ENCODE data around the gene C11orf52.

DNA sequence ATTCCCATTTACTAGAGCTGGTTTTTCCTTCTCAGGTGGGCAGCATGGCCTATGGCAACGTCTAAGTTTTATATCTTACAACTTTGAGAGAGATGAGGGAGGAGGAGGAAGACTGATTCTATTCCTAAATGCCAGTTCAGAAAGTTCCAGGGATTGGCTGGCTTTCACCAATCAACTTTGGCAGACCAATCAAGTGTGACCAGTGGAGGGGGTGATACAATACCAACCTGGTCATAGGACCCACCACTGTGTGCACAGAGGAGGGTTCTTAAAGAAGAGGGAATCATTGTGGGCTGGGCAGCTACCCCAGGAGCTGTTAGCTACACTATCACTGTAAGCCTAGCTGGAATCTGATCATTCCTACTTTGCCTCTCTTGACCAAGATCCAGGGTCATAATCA lies 26.5 kb downstream of the C11orf52 start:
- TF ChIP-seq NR2F6 (IDR thresholded peaks at IDR 0.05): no peak
- no peak for TF ChIP-seq NR2F6 (CRISPR knock-in tag; IDR thresholded peaks at IDR 0.05)
- TF ChIP-seq FOXK2 (IDR thresholded peaks at IDR 0.05): no peak
- no peak for TF ChIP-seq FOSL1 (CRISPR knock-in tag; IDR thresholded peaks at IDR 0.05; ENCODE audit: borderline replicate concordance)
- no peak for TF ChIP-seq POLR2G (IDR thresholded peaks at IDR 0.05; ENCODE audit: low read depth, low read length)
- TF ChIP-seq, protein P1, sequence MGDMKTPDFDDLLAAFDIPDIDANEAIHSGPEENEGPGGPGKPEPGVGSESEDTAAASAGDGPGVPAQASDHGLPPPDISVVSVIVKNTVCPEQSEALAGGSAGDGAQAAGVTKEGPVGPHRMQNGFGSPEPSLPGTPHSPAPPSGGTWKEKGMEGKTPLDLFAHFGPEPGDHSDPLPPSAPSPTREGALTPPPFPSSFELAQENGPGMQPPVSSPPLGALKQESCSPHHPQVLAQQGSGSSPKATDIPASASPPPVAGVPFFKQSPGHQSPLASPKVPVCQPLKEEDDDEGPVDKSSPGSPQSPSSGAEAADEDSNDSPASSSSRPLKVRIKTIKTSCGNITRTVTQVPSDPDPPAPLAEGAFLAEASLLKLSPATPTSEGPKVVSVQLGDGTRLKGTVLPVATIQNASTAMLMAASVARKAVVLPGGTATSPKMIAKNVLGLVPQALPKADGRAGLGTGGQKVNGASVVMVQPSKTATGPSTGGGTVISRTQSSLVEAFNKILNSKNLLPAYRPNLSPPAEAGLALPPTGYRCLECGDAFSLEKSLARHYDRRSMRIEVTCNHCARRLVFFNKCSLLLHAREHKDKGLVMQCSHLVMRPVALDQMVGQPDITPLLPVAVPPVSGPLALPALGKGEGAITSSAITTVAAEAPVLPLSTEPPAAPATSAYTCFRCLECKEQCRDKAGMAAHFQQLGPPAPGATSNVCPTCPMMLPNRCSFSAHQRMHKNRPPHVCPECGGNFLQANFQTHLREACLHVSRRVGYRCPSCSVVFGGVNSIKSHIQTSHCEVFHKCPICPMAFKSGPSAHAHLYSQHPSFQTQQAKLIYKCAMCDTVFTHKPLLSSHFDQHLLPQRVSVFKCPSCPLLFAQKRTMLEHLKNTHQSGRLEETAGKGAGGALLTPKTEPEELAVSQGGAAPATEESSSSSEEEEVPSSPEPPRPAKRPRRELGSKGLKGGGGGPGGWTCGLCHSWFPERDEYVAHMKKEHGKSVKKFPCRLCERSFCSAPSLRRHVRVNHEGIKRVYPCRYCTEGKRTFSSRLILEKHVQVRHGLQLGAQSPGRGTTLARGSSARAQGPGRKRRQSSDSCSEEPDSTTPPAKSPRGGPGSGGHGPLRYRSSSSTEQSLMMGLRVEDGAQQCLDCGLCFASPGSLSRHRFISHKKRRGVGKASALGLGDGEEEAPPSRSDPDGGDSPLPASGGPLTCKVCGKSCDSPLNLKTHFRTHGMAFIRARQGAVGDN (CRISPR knock-in tag; IDR thresholded peaks at IDR 0.05): no peak
- TF ChIP-seq, protein P2, sequence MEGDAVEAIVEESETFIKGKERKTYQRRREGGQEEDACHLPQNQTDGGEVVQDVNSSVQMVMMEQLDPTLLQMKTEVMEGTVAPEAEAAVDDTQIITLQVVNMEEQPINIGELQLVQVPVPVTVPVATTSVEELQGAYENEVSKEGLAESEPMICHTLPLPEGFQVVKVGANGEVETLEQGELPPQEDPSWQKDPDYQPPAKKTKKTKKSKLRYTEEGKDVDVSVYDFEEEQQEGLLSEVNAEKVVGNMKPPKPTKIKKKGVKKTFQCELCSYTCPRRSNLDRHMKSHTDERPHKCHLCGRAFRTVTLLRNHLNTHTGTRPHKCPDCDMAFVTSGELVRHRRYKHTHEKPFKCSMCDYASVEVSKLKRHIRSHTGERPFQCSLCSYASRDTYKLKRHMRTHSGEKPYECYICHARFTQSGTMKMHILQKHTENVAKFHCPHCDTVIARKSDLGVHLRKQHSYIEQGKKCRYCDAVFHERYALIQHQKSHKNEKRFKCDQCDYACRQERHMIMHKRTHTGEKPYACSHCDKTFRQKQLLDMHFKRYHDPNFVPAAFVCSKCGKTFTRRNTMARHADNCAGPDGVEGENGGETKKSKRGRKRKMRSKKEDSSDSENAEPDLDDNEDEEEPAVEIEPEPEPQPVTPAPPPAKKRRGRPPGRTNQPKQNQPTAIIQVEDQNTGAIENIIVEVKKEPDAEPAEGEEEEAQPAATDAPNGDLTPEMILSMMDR (CRISPR knock-in tag; IDR thresholded peaks at IDR 0.05): no peak
- TF ChIP-seq ZNF484 (CRISPR knock-in tag; IDR thresholded peaks at IDR 0.05; ENCODE audit: borderline replicate concordance, low read depth): no peak
- TF ChIP-seq, protein P3, sequence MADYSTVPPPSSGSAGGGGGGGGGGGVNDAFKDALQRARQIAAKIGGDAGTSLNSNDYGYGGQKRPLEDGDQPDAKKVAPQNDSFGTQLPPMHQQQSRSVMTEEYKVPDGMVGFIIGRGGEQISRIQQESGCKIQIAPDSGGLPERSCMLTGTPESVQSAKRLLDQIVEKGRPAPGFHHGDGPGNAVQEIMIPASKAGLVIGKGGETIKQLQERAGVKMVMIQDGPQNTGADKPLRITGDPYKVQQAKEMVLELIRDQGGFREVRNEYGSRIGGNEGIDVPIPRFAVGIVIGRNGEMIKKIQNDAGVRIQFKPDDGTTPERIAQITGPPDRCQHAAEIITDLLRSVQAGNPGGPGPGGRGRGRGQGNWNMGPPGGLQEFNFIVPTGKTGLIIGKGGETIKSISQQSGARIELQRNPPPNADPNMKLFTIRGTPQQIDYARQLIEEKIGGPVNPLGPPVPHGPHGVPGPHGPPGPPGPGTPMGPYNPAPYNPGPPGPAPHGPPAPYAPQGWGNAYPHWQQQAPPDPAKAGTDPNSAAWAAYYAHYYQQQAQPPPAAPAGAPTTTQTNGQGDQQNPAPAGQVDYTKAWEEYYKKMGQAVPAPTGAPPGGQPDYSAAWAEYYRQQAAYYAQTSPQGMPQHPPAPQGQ (CRISPR knock-in tag; IDR thresholded peaks at IDR 0.05; ENCODE audit: borderline replicate concordance): no peak
- no peak for TF ChIP-seq SIN3A (IDR thresholded peaks at IDR 0.05; ENCODE audit: borderline replicate concordance, low read depth, low read length)
- no peak for TF ChIP-seq POLR2AphosphoS2 (IDR thresholded peaks at IDR 0.05; ENCODE audit: low read depth, low read length)
- no peak for TF ChIP-seq PHF20 (CRISPR knock-in tag; IDR thresholded peaks at IDR 0.05)
- no peak for TF ChIP-seq ESRRA (CRISPR knock-in tag; IDR thresholded peaks at IDR 0.05; ENCODE audit: low read depth)
- TF ChIP-seq ELF4 (CRISPR knock-in tag; IDR thresholded peaks at IDR 0.05; ENCODE audit: borderline replicate concordance): no peak
- no peak for TF ChIP-seq EP300 (IDR thresholded peaks at IDR 0.05; ENCODE audit: low read depth in 2 of 2, low read length in 2 of 2)
- TF ChIP-seq EP300 (CRISPR knock-in tag; IDR thresholded peaks at IDR 0.05; ENCODE audit: borderline replicate concordance): no peak
